ENCODE measurements around the gene INSRR. TPM values are rescaled to one million over a fixed set of nuclear protein-coding genes. Genes with fewer than 3 reads are reported as not detected.

Gene INSRR
- total and polyA plus RNA-seq, 2 of the 8 experiments (the other 6 are each of a cell fraction or from before 2014, with no cell fraction given): 0.02 TPM; not detected in 1

DNA sequence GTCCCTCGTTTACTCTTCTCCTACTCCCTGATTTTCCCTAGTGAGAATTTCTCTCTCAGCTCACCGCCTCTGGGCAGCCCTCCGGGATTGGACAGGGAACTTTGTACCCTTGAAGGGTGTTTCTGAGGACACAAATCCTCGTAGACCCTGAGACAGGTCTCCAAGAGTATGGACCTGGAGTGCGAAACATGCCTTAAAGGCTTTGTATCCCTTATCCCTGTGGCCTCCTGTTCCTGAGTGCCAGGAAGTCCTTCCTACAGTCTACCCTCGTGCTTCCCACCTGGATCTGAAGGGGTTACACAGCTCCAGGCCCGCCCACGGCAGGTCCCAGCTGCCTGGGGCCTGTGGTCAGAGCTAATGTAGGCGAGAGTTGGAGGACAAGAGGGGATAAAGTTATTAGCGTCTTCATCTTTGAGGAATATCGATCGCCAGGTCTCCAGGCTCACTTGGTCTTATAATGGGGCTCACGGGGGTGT lies 27.0 kb upstream of the INSRR start:
- Histone ChIP-seq H3K79me2 (ENCODE audit: control insufficient read depth in 1 of 2, insufficient read depth in 2 of 2, low read length in 2 of 2) (no peaks in the 10 kb centered on the region), H3K23me2 (ENCODE audit: low read depth, low read length) (0 out of 2 replicates have a peak, but pooled peaks cover 2% of the 10 kb centered on the region), H3K36me3 (ENCODE audit: control insufficient read depth in 2 of 4, insufficient read depth in 4 of 4, low read length in 3 of 4) (no peaks in the 10 kb centered on the region), H3K9me3 (ENCODE audit: insufficient read depth in 2 of 2, low read depth in 1 of 2, low read length in 1 of 2) (no peaks in the 10 kb centered on the region), H3K79me1 (ENCODE audit: low read depth, low read length) (no peaks in the 10 kb centered on the region), H3K56ac (replicated peaks; ENCODE audit: insufficient read length, low read depth, low read length) (no peak overlapping the region), H3K4me3 (ENCODE audit: extremely low read depth in 1 of 4, insufficient read depth in 2 of 4, low read depth in 3 of 4, low read length in 4 of 4) (no peak overlapping the region), H3K9ac (replicated peaks in 1 of 4; ENCODE audit: extremely low read depth in 1 of 4, low read depth in 3 of 4, low read length in 3 of 4) (no peak overlapping the region), H3K23ac (ENCODE audit: insufficient read length) (no peak overlapping the region), H4K20me1 (replicated peaks in 1 of 2; ENCODE audit: control insufficient read depth in 1 of 2, insufficient read depth in 2 of 2, low read length in 2 of 2) (no peaks in the 10 kb centered on the region), H4K8ac (ENCODE audit: extremely low read depth, insufficient read depth, low read length) (no peak overlapping the region), H4K5ac (ENCODE audit: insufficient read length, low read depth, low read length) (no peak overlapping the region), H3K14ac (ENCODE audit: insufficient read length) (no peak overlapping the region), H4K91ac (replicated peaks; ENCODE audit: insufficient read length, low read length) (no peak overlapping the region), H3K27me3 (replicated peaks in 1 of 4; ENCODE audit: control insufficient read depth in 3 of 4, extremely low read depth in 1 of 4, insufficient read depth in 3 of 4, low read length in 3 of 4) (peaks cover 0 to 27% (median 24%) of the 10 kb centered on the region in 4 experiments; a peak in 6 of 7 replicates), H3K4me2 (ENCODE audit: insufficient read depth in 1 of 2, low read depth in 2 of 2, low read length in 2 of 2) (peak overlapping the region; percentile 3 to 46; a peak in 2 of 4 replicates), H2BK5ac (ENCODE audit: low read depth, low read length) (no peak overlapping the region), H3K18ac (ENCODE audit: extremely low read depth, low read length) (no peak overlapping the region), H2BK15ac (ENCODE audit: low read length) (no peak overlapping the region), H2AK5ac (ENCODE audit: low read depth, low read length) (peak overlapping the region; percentile 20; the same call in 1 of the 2 replicates), H3K4ac (replicated peaks; ENCODE audit: insufficient read length, low read depth, low read length) (no peak overlapping the region), H2AFZ (ENCODE audit: low read length) (no peak overlapping the region), H2BK12ac (ENCODE audit: low read depth, low read length) (no peak overlapping the region), H3K27ac (ENCODE audit: low read depth, low read length) (no peak overlapping the region), H2BK20ac (ENCODE audit: low read length) (no peak overlapping the region), H2BK120ac (replicated peaks; ENCODE audit: low read depth, low read length) (no peak overlapping the region), H3K4me1 (replicated peaks in 1 of 4; ENCODE audit: control insufficient read depth in 3 of 4, insufficient read depth in 4 of 4, low read length in 3 of 4) (peaks cover 8 to 39% (median 16%) of the 10 kb centered on the region in 4 experiments)
- TF ChIP-seq SIRT6 (IDR thresholded peaks at IDR 0.05; ENCODE audit: low read length) (no peak), SIN3A (conservative IDR thresholded peaks at IDR 0.05 in 1 of 2, IDR thresholded peaks at IDR 0.05 in 1 of 2; ENCODE audit: low read depth in 1 of 2, low read length in 2 of 2) (no peak), EZH2 (IDR thresholded peaks at IDR 0.05; ENCODE audit: low read depth, low read length, severe bottlenecking) (peak; percentile 33), SP4 (IDR thresholded peaks at IDR 0.05; ENCODE audit: low read length) (no peak), JUND (IDR thresholded peaks at IDR 0.05; ENCODE audit: low read length) (no peak), KDM1A (IDR thresholded peaks at IDR 0.05; ENCODE audit: borderline replicate concordance, low read length) (peak; percentile 89), TBP (IDR thresholded peaks at IDR 0.05; ENCODE audit: low read depth, low read length) (no peak), ZNF274 (IDR thresholded peaks at IDR 0.05; ENCODE audit: borderline replicate concordance, extremely low read depth, low read length) (no peak), CHD1 (IDR thresholded peaks at IDR 0.05; ENCODE audit: low read depth, low read length) (no peak), CBX8 (IDR thresholded peaks at IDR 0.05; ENCODE audit: borderline replicate concordance, low read depth, low read length) (no peak), NANOG (IDR thresholded peaks at IDR 0.05; ENCODE audit: insufficient read depth, low read depth, low read length, poor library complexity, severe bottlenecking) (no peak), GTF2F1 (IDR thresholded peaks at IDR 0.05; ENCODE audit: borderline replicate concordance, low read depth, low read length) (no peak)
- whole genome bisulfite sequencing, 2 experiments (ENCODE audit: extremely low coverage in 1 of 2, insufficient coverage in 1 of 2, insufficient read length in 1 of 2, insufficient replicate concordance in 2 of 2, low coverage in 1 of 2, low lambda C conversion rate in 2 of 2, missing lambda C conversion rate in 1 of 2): 74% methylated on average over 13 of the region's 13 CpGs; no CpG with 5 or more reads in 1 of the 2 experiments
- DNase-seq (ENCODE audit: low read depth in 1 of 2, low spot score in 2 of 2) (no peak), FAIRE-seq (no peak)
- ChIA-PET CTCF (ENCODE audit: partially characterized antibody) (interaction anchor here (0.9 to 31.4 kb wide), 15 partner anchors 9 to 226 kb away, joined by 3 to 719 read pairs (median 4); partner anchors contain the start of genes INSRR, LRRC71 and NTRK1), POLR2A (ENCODE audit: partially characterized antibody) (interaction anchor here (0.8 to 1.9 kb wide), 8 partner anchors 9 to 208 kb away, joined by 3 to 10 read pairs (median 4); partner anchors contain the start of gene NES)
